Activated CD4-positive, alpha-beta T cell treated with anti-CD3 and anti-CD28 coated beads, Interleukin-2, amount 10 ng/mL, durations not matched to agents 7 days and 5 days (primary cell): ENCODE measurements around the gene RABGGTA. TPM values are rescaled to one million over a fixed set of nuclear protein-coding genes. Genes with fewer than 3 reads are reported as not detected.
A peak's percentile ranks its signal among the peaks of the same experiment; 100 is the strongest.

Source experiments
- CTCF ChIA-PET: fragments of 350-600 bp; sonication (Branson Sonifier 250); formaldehyde crosslinking; loops from one replicate; lab custom pipeline; 2021; ENCODE audit warnings: antibody characterized with exemption; lab: Charles Lee
- POLR2A ChIA-PET: fragments of 350-600 bp; sonication (Branson Sonifier 250); formaldehyde crosslinking; loops from one replicate; lab custom pipeline; 2021; ENCODE audit warnings: antibody characterized with exemption; lab: Charles Lee
- DNase-seq: peaks from one replicate; pipeline ENCODE4 v3.0.0-alpha.2; 2020
- H3K27ac Mint-ChIP-seq: one replicate; pipeline ENCODE4 v1.8.0; 2021; ENCODE audit warnings: mild to moderate bottlenecking, moderate library complexity, mixed read lengths
- H3K27me3 Mint-ChIP-seq: one replicate; pipeline ENCODE4 v1.8.0; 2021; ENCODE audit warnings: mixed read lengths
- H3K36me3 Mint-ChIP-seq: one replicate; pipeline ENCODE4 v1.8.0; 2021; ENCODE audit warnings: low read depth, mixed read lengths
- H3K4me1 Mint-ChIP-seq: one replicate; pipeline ENCODE4 v1.8.0; 2021; ENCODE audit warnings: mixed read lengths
- H3K4me3 Mint-ChIP-seq: one replicate; pipeline ENCODE4 v1.8.0; 2021; ENCODE audit warnings: mild to moderate bottlenecking, moderate library complexity, mixed read lengths
- H3K9me3 Mint-ChIP-seq: one replicate; pipeline ENCODE4 v1.8.0; 2021; ENCODE audit warnings: mixed read lengths
- total RNA-seq, 2 experiments: library from RNA; stranded (reverse); gene quantifications; one replicate each; pipeline ENCODE4 v1.2.3, GENCODE V29; 2021

RABGGTA gene
- total RNA-seq, 2 experiments from 2014 or later = 54.8 to 55.0 TPM

GRCh38 chr14:24272467-24272866 lies 1.1 kb upstream of the RABGGTA start:
- POLR2A ChIA-PET = no interaction called here
- Mint-ChIP-seq H3K9me3 (no peaks in the 10 kb centered on the region), H3K27me3 (no peaks in the 10 kb centered on the region), H3K4me3 (peak overlapping the region; percentile 87), H3K4me1 (peaks cover 52% of the 10 kb centered on the region), H3K27ac (peak overlapping the region; percentile 91), H3K36me3 (peaks cover 3% of the 10 kb centered on the region)
- CTCF ChIA-PET = interaction anchor here (1.2 to 6.6 kb wide), 14 partner anchors 8 to 159 kb away, joined by 3 to 44 read pairs (median 18); partner anchors contain the start of genes CIDEB, DHRS1, IRF9 and NOP9
- DNase-seq = no peak

GRCh38 chr14:24271834-24272263 lies 452 bp upstream of the RABGGTA start:
- peak overlapping the region; percentile 87 for H3K4me3 Mint-ChIP-seq
- H3K27me3 Mint-ChIP-seq = no peaks in the 10 kb centered on the region
- POLR2A ChIA-PET = interaction anchor here (0.8 to 1.6 kb wide), 3 partner anchors 18 to 29 kb away, joined by 3 to 11 read pairs (median 9); partner anchors contain the start of gene TINF2
- peak overlapping the region; percentile 91 for H3K27ac Mint-ChIP-seq
- CTCF ChIA-PET = interaction anchor here (1.0 to 6.6 kb wide), 21 partner anchors 9 to 169 kb away, joined by 3 to 44 read pairs (median 11); partner anchors contain the start of genes CHMP4A, CIDEB, DCAF11 and DHRS1
- no peak for DNase-seq
- H3K36me3 Mint-ChIP-seq = peaks cover 6% of the 10 kb centered on the region
- H3K9me3 Mint-ChIP-seq = no peaks in the 10 kb centered on the region
- H3K4me1 Mint-ChIP-seq = peaks cover 51% of the 10 kb centered on the region

GRCh38 chr14:24270537-24271133 lies 762 bp downstream of the RABGGTA start:
- POLR2A ChIA-PET = interaction anchor here (0.5 to 1.6 kb wide), 6 partner anchors 8 to 38 kb away, joined by 3 to 11 read pairs (median 3); partner anchors contain the start of genes GMPR2, TGM1 and TINF2
- peaks cover 13% of the 10 kb centered on the region for H3K36me3 Mint-ChIP-seq
- H3K27ac Mint-ChIP-seq = peak overlapping the region; percentile 96
- H3K4me1 Mint-ChIP-seq = peaks cover 52% of the 10 kb centered on the region
- peak overlapping the region; percentile 87 for H3K4me3 Mint-ChIP-seq
- no peak for DNase-seq
- H3K9me3 Mint-ChIP-seq = no peaks in the 10 kb centered on the region
- H3K27me3 Mint-ChIP-seq = no peaks in the 10 kb centered on the region
- CTCF ChIA-PET = interaction anchor here (1.0 to 6.6 kb wide), 22 partner anchors 8 to 168 kb away, joined by 3 to 44 read pairs (median 10); partner anchors contain the start of genes CHMP4A, CIDEB, DCAF11 and DHRS1

DNA sequence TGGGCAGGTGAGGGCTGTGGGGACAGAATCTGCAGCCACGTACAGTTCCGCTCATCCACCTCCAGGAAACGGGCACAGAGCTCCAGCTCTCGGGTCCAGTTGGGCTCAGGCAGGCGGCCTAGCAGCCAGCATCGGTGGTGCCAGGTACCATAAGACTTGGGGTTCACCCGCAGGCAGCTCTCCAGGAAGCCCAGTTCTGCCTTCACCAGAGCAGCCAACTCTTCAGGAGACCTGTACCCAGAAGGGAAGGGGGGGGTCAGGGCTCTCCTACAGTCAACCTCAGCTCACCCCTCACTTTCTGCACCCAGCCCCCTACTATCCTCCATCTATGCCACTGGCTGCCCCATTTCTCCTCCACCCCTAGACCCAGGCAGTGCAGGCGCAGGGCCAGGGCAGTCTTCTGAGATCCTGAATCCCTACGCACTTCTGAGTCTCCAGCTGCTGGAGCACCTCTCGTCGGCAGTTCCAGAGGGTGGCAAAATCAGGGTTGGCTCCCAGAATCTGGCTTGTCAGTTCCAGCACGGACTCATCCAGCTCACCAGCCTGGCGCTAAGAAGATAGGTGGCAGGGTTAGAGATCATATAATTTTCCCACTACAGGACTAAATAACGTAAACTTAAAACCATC lies 1.4 kb downstream of the RABGGTA start:
- ChIA-PET CTCF (interaction anchor here (0.7 to 6.6 kb wide), 16 partner anchors 10 to 156 kb away, joined by 3 to 44 read pairs (median 13); partner anchors contain the start of genes CIDEB, DCAF11, DHRS1 and IRF9), POLR2A (interaction anchor here (1.2 to 1.6 kb wide), 2 partner anchors 22 to 23 kb away, joined by 3 to 11 read pairs; no protein-coding TSS in a partner anchor)
- H3K4me3 Mint-ChIP-seq = peak overlapping the region; percentile 87
- H3K4me1 Mint-ChIP-seq = peaks cover 48% of the 10 kb centered on the region
- DNase-seq = no peak
- H3K27ac Mint-ChIP-seq = no peak overlapping the region
- H3K36me3 Mint-ChIP-seq = peaks cover 13% of the 10 kb centered on the region
- no peaks in the 10 kb centered on the region for H3K27me3 Mint-ChIP-seq
- H3K9me3 Mint-ChIP-seq = no peaks in the 10 kb centered on the region

DNA sequence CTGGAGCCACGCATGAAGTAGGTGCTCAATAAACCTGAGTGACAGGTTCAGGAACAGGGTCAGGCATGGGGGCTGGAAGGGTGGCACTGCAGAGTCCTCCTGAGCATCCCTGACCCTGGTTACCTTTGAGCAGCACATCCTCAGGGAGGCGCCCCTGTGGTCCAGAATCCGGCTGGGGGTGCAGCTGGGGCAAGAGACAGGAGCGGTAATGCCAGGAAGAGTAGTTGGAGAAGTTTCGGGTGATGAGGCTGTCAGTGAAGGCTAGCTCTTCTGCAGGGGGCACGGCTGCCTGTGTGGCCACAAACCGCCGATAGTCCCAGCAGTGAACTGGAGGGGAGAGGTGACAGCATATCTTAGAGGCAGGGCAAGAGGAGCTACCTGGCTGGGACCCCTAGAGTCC lies 2.0 kb downstream of the RABGGTA start:
- H3K9me3 Mint-ChIP-seq = no peaks in the 10 kb centered on the region
- no peak overlapping the region for H3K4me3 Mint-ChIP-seq
- H3K36me3 Mint-ChIP-seq = peaks cover 13% of the 10 kb centered on the region
- no peak overlapping the region for H3K27ac Mint-ChIP-seq
- no peak for DNase-seq
- peaks cover 46% of the 10 kb centered on the region for H3K4me1 Mint-ChIP-seq
- POLR2A ChIA-PET = no interaction called here
- H3K27me3 Mint-ChIP-seq = no peaks in the 10 kb centered on the region
- CTCF ChIA-PET = interaction anchor here (0.7 to 6.6 kb wide), 10 partner anchors 11 to 108 kb away, joined by 3 to 44 read pairs (median 7); partner anchors contain the start of genes CIDEB, IRF9 and TINF2

- peaks cover 13% of the 10 kb centered on the region for H3K36me3 Mint-ChIP-seq
- ChIA-PET POLR2A (no interaction called here), CTCF (interaction anchor here (1.1 to 6.6 kb wide), 5 partner anchors 17 to 40 kb away, joined by 3 to 44 read pairs (median 6); partner anchors contain the start of genes CIDEB and TINF2)
- H3K27me3 Mint-ChIP-seq = no peaks in the 10 kb centered on the region
- no peaks in the 10 kb centered on the region for H3K9me3 Mint-ChIP-seq
- no peak overlapping the region for H3K27ac Mint-ChIP-seq
- no peak overlapping the region for H3K4me3 Mint-ChIP-seq
- no peak for DNase-seq
- H3K4me1 Mint-ChIP-seq = peaks cover 35% of the 10 kb centered on the region
These were observed 3.2 kb downstream of the RABGGTA start for GRCh38 chr14:24268225-24268624.

GRCh38 chr14:24267516-24267915 lies 3.9 kb downstream of the RABGGTA start:
- CTCF ChIA-PET = interaction anchor here (1.1 to 6.6 kb wide), 4 partner anchors 16 to 25 kb away, joined by 3 to 44 read pairs (median 6); partner anchors contain the start of gene TINF2
- Mint-ChIP-seq H3K4me1 (peaks cover 29% of the 10 kb centered on the region), H3K9me3 (no peaks in the 10 kb centered on the region), H3K36me3 (peaks cover 13% of the 10 kb centered on the region), H3K4me3 (no peak overlapping the region), H3K27ac (no peak overlapping the region), H3K27me3 (no peaks in the 10 kb centered on the region)
- POLR2A ChIA-PET = no interaction called here
- no peak for DNase-seq

DNA sequence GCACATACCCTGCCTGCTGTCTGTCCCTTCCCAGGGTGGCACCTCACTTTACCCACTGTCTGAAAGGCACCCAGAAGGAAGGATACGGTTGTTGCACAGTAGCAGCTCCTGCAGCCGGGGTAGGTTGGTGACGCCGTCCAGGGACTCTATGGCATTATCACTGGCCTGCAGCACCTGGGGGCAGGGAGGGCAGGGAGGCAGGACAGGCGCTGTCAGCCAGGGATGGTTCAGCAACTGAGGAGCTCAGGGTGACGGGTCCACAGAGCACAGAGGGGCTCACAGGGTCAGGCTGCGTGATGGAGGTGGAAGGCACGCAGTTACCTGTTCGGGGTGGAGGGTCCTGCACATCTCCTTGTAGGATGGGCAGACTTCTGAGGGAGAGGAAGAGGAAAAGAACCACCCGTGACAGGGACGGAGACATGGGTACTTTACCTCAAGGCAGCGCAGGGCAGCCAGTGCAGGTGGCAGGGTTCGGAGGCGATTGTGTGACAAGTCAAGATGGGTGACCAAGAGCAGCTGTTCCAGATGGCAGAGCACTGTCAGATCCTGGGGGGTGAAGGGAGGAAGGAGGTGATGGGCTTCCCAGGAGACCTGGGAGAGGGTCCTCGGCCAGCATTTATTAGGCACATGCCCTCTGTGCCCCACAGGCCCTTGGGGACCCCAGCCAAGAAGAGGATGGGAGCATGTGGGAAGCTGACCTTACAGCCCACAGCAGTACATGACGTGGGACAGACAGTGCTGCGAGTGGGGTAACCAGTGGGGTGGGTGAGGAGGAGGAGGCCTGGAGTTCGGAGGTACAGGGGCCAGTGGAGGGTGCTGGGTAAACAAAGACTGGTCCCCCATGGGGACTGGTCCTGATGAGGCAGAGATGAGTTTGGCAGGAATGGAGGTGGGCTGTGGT lies 4.8 kb downstream of the RABGGTA start:
- Mint-ChIP-seq H3K27ac (no peak overlapping the region), H3K9me3 (no peaks in the 10 kb centered on the region), H3K4me3 (no peak overlapping the region), H3K27me3 (no peaks in the 10 kb centered on the region), H3K4me1 (peaks cover 20% of the 10 kb centered on the region), H3K36me3 (peaks cover 13% of the 10 kb centered on the region)
- no peak for DNase-seq
- POLR2A ChIA-PET = interaction anchor here (0.6 kb wide), 1 partner anchor 27 kb away, joined by 3 read pairs; no protein-coding TSS in a partner anchor
- CTCF ChIA-PET = interaction anchor here (1.3 to 6.6 kb wide), 3 partner anchors 15 to 24 kb away, joined by 3 to 44 read pairs (median 4); partner anchors contain the start of gene TINF2

DNA sequence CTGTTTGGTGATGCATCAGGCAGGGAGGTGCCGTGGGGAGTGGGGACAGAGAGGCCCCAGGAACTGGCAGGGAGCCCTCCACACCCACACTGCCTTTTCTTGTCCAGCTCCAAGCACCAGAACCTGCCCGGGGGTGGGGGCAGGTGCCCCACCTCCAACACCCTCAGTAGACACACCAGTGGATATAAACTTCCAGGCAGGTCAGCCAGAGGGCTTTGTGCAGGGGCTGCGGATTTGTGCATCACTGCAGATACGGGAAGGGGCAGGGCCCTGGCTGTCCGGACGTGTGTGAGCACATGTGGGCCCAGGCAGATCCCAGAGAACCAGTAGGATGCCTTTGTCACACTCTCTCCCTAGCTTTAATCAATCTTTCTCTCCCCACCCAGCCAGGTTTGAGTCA lies 7.1 kb downstream of the RABGGTA start:
- Mint-ChIP-seq H3K27ac (peak overlapping the region; percentile 31), H3K36me3 (peaks cover 13% of the 10 kb centered on the region), H3K4me3 (no peak overlapping the region), H3K27me3 (no peaks in the 10 kb centered on the region), H3K4me1 (peaks cover 8% of the 10 kb centered on the region), H3K9me3 (no peaks in the 10 kb centered on the region)
- DNase-seq = no peak
- ChIA-PET POLR2A (interaction anchor here (0.6 kb wide), 1 partner anchor 123 kb away, joined by 5 read pairs; the partner anchor contains the start of gene EMC9), CTCF (interaction anchor here (1.3 to 3.4 kb wide), 3 partner anchors 10 to 103 kb away, joined by 3 to 9 read pairs (median 6); partner anchors contain the start of genes IRF9 and TINF2)

- Mint-ChIP-seq H3K36me3 (peaks cover 13% of the 10 kb centered on the region), H3K4me1 (peaks cover 8% of the 10 kb centered on the region), H3K27me3 (no peaks in the 10 kb centered on the region), H3K27ac (no peak overlapping the region), H3K4me3 (no peak overlapping the region), H3K9me3 (no peaks in the 10 kb centered on the region)
- POLR2A ChIA-PET = interaction anchor here (0.6 kb wide), 1 partner anchor 122 kb away, joined by 5 read pairs; the partner anchor contains the start of gene EMC9
- DNase-seq = no peak
- CTCF ChIA-PET = interaction anchor here (0.6 to 3.4 kb wide), 3 partner anchors 10 to 21 kb away, joined by 3 to 9 read pairs (median 6); partner anchors contain the start of gene TINF2
These were observed 7.5 kb downstream of the RABGGTA start for GRCh38 chr14:24263848-24264247.
